Neural cell (in vitro differentiated cells): ENCODE measurements around the gene IGF2R.

Experiments
- MXI1 ChIP-seq: fragments of 450-650 bp; conservative IDR thresholded peaks from 2 replicates; pipeline ENCODE4 v1.6.1; 2014; ENCODE audit warnings: antibody characterized with exemption, mild to moderate bottlenecking; ENCODE audit not compliant: poor library complexity, severe bottlenecking
- TF ChIP-seq, protein P1 (sequence below): fragments of 450-650 bp; IDR thresholded peaks from 2 replicates; pipeline ENCODE4 v1.5.1; 2014; ENCODE audit warnings: antibody characterized with exemption, mild to moderate bottlenecking, moderate library complexity; ENCODE audit not compliant: poor library complexity, severe bottlenecking

DNA sequence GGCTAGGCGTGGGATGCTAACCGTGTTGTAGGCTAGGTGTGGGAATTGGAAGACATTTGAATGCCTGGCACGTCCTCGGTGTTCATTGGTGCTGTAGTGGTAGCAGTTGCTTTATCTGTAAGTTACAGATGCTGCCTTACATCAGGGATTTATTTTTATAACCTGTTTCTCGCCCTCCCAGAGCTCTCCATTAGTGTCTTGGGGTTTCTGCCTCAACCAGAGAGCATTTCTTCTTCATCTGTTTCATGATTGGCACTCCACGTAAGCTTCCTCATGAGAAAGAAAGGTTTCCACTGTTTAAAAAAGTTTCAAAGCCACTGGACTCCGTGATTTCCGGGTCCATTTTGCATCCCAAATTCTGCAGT, 9.0 kb downstream of the IGF2R start:
- no peak for TF ChIP-seq MXI1
- TF ChIP-seq, protein P1, sequence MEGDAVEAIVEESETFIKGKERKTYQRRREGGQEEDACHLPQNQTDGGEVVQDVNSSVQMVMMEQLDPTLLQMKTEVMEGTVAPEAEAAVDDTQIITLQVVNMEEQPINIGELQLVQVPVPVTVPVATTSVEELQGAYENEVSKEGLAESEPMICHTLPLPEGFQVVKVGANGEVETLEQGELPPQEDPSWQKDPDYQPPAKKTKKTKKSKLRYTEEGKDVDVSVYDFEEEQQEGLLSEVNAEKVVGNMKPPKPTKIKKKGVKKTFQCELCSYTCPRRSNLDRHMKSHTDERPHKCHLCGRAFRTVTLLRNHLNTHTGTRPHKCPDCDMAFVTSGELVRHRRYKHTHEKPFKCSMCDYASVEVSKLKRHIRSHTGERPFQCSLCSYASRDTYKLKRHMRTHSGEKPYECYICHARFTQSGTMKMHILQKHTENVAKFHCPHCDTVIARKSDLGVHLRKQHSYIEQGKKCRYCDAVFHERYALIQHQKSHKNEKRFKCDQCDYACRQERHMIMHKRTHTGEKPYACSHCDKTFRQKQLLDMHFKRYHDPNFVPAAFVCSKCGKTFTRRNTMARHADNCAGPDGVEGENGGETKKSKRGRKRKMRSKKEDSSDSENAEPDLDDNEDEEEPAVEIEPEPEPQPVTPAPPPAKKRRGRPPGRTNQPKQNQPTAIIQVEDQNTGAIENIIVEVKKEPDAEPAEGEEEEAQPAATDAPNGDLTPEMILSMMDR: no peak
